HepG2 (cell line): ENCODE results near the gene EGR4. TPM values are rescaled to one million over a fixed set of nuclear protein-coding genes. Genes with fewer than 3 reads are reported as not detected.

ENCODE experiments used
- ATF7 ChIP-seq, 2 experiments: fragments of 450-650 bp in 1 of 2; sonication (generic) in 1 of 2; formaldehyde crosslinking in 1 of 2; IDR thresholded peaks; 2 replicates each; pipeline versions ENCODE4 v1.4.0 to v1.6.1; 2016 to 2020; ENCODE audit warnings: antibody characterized with exemption in 1 of 2, mild to moderate bottlenecking in 1 of 2, missing genetic modification reagents in 1 of 2
- CTCF ChIP-seq: sonication (generic); formaldehyde crosslinking; IDR thresholded peaks from 2 replicates; pipeline ENCODE4 v1.5.0; 2020; ENCODE audit warnings: mild to moderate bottlenecking, missing genetic modification reagents, moderate library complexity
- ELK4 ChIP-seq: sonication (generic); formaldehyde crosslinking; IDR thresholded peaks from 2 replicates; pipeline ENCODE4 v1.9.0; 2021; ENCODE audit warnings: missing genetic modification reagents, borderline replicate concordance
- KDM3A ChIP-seq: IDR thresholded peaks from 2 replicates; pipeline ENCODE4 v1.6.1; 2018; ENCODE audit warnings: low read depth, missing compliant biosample characterization
- MBNL3 ChIP-seq: fragments of 250-450 bp; sonication (Bioruptor Pico); conservative IDR thresholded peaks from 2 replicates; pipeline ENCODE4 v1.8.0; 2022; ENCODE audit warnings: mild to moderate bottlenecking, inconsistent platforms
- NRL ChIP-seq: sonication (generic); formaldehyde crosslinking; IDR thresholded peaks from 2 replicates; pipeline ENCODE4 v1.5.0; 2020; ENCODE audit warnings: missing genetic modification reagents, mild to moderate bottlenecking, moderate library complexity, borderline replicate concordance
- TAF1 ChIP-seq: sonication (generic); formaldehyde crosslinking; IDR thresholded peaks from 2 replicates; pipeline ENCODE4 v1.4.0; 2020; ENCODE audit warnings: missing genetic modification reagents
- WIZ ChIP-seq: sonication (generic); formaldehyde crosslinking; IDR thresholded peaks from 2 replicates; pipeline ENCODE4 v1.5.1; 2020; ENCODE audit warnings: mild to moderate bottlenecking, missing genetic modification reagents
- YEATS4 ChIP-seq: sonication (generic); formaldehyde crosslinking; IDR thresholded peaks from 2 replicates; pipeline ENCODE4 v1.4.0; 2020; ENCODE audit warnings: missing genetic modification reagents, borderline replicate concordance
- ZNF570 ChIP-seq: sonication (generic); formaldehyde crosslinking; IDR thresholded peaks from 2 replicates; pipeline ENCODE4 v1.4.0; 2020; ENCODE audit warnings: mild to moderate bottlenecking, missing genetic modification reagents, borderline replicate concordance
- ZNF687 ChIP-seq: sonication (generic); formaldehyde crosslinking; IDR thresholded peaks from 2 replicates; pipeline ENCODE4 v1.5.1; 2020; ENCODE audit warnings: mild to moderate bottlenecking, missing genetic modification reagents, moderate library complexity
- ZNF879 ChIP-seq: sonication (generic); formaldehyde crosslinking; IDR thresholded peaks from 2 replicates; pipeline ENCODE4 v1.8.1; 2023; ENCODE audit warnings: missing genetic modification reagents
- polyA plus RNA-seq, 8 experiments: library from polyadenylated mRNA; depleted of rRNA in 3 of 8; stranded (reverse) in 7 of 8; unstranded in 1 of 8; fragments of >200 nt; fragmentation: Illumina TruSeq in 4 of 8; extraction: Trizol in 4 of 8; gene quantifications; 2 replicates each; pipeline versions ENCODE4 v1.2.1 to v1.2.3, GENCODE V29; 2011 to 2016; ENCODE audit warnings: low read depth in 4 of 8, missing spikeins in 1 of 8, mixed read lengths in 1 of 8; ENCODE audit not compliant: insufficient read depth in 1 of 8
- total RNA-seq, 5 experiments: library from RNA; depleted of rRNA; stranded (reverse); fragments of >200 nt; fragmentation: Illumina TruSeq; extraction: Trizol; gene quantifications; 2 replicates each; pipeline ENCODE4 v1.2.3, GENCODE V29; 2016; ENCODE audit warnings: low read depth in 1 of 5
- TF ChIP-seq, protein P1 (sequence below): sonication (generic); formaldehyde crosslinking; IDR thresholded peaks from 2 replicates; pipeline ENCODE4 v1.4.0; 2020; ENCODE audit warnings: missing genetic modification reagents

Gene EGR4
- total and polyA plus RNA-seq, 2 of the 13 experiments (the other 11 are each of a cell fraction or from before 2014, with no cell fraction given): not detected

DNA sequence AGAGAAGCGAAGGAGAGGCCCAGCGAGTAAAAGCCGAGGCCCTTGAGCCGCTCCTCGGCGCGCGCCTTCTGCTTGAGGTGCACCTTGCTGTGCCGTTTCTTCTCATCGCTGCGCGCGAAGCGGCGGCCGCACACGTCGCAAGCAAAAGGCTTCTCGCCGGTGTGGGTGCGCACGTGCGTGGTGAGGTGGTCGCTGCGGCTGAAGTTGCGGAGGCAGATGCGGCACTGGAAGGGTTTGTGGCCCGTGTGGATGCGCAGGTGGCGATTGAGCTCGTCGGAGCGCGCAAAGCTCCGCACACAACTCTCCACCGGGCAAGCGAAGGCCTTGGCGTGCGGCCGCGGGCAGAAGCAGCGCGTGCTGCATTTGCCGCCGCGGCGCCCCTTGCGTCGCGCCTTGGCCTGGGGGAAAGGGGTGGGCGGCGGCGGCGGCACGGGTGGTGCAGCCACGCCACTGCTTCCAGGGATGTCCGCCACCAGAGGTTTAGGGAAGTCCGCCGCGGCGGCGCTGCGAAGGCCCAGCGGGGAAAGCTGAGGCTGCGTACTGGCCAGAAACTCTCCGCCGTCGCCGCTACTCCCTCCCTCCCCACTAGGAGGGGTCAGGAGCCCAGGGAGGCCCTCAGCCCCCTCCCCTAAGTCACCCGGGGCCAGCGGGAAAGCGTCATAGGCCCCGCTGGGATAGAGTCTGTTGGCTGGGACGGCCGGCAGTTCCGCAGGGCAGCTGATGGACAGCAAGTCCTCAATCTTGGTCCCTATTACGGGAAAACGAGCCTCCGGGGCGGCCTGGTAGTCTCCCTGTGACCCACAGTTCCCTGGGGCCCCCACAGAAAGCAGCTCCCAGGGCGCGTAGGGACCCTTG is 1.7 kb downstream of the EGR4 start (continued):
- TF ChIP-seq ELK4 (CRISPR knock-in tag): no peak
- 0 out of 2 replicates have a peak, but pooled peaks have one; percentile 18 for TF ChIP-seq TAF1
- TF ChIP-seq CTCF: peak; percentile 34
- TF ChIP-seq ZNF570 (CRISPR knock-in tag): no peak
- TF ChIP-seq, protein P1, sequence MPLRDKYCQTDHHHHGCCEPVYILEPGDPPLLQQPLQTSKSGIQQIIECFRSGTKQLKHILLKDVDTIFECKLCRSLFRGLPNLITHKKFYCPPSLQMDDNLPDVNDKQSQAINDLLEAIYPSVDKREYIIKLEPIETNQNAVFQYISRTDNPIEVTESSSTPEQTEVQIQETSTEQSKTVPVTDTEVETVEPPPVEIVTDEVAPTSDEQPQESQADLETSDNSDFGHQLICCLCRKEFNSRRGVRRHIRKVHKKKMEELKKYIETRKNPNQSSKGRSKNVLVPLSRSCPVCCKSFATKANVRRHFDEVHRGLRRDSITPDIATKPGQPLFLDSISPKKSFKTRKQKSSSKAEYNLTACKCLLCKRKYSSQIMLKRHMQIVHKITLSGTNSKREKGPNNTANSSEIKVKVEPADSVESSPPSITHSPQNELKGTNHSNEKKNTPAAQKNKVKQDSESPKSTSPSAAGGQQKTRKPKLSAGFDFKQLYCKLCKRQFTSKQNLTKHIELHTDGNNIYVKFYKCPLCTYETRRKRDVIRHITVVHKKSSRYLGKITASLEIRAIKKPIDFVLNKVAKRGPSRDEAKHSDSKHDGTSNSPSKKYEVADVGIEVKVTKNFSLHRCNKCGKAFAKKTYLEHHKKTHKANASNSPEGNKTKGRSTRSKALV (CRISPR knock-in tag): peak; percentile 92; the same call in 1 of the 2 replicates
- peak; percentile 35 for TF ChIP-seq ZNF687
- no peak for TF ChIP-seq ATF7 (IDR thresholded peaks at IDR 0.05)
- no peak for TF ChIP-seq ATF7 (CRISPR knock-in tag; IDR thresholded peaks at IDR 0.05)
- TF ChIP-seq WIZ (CRISPR knock-in tag): 0 out of 2 replicates have a peak, but pooled peaks have one; percentile 18
- TF ChIP-seq YEATS4 (CRISPR knock-in tag): 0 out of 2 replicates have a peak, but pooled peaks have one; percentile 11
- TF ChIP-seq ZNF879 (CRISPR knock-in tag): 0 out of 2 replicates have a peak, but pooled peaks have one; percentile 10
- TF ChIP-seq MBNL3 (CRISPR knock-in tag): no peak
- TF ChIP-seq KDM3A (CRISPR knock-in tag): 0 out of 2 replicates have a peak, but pooled peaks have one; percentile 14
- TF ChIP-seq NRL: no peak; the same call in 1 of the 2 replicates
- TF ChIP-seq, all 625 proteins: peak for 27
